ENCODE results near the gene FCRL6. TPM values are rescaled to one million over a fixed set of nuclear protein-coding genes. Genes with fewer than 3 reads are reported as not detected.
A peak's percentile ranks its signal among the peaks of the same experiment; 100 is the strongest.

The FCRL6 gene
- total RNA-seq, 1 experiment from 2014 or later = not detected

- TF ChIP-seq CTCF (IDR thresholded peaks at IDR 0.05; ENCODE audit: insufficient read depth in 1 of 2, low read depth in 1 of 2, low read length in 1 of 2, severe bottlenecking in 1 of 2, unreplicated experiment in 1 of 2) = no peak
- H3K27ac Mint-ChIP-seq (ENCODE audit: unreplicated experiment) = no peak overlapping the region
- H3K36me3 Mint-ChIP-seq (ENCODE audit: insufficient read depth, unreplicated experiment) = no peaks in the 10 kb centered on the region
- POLR2A ChIA-PET = no interaction called here
- Histone ChIP-seq H3K36me3 (ENCODE audit: control insufficient read depth, insufficient read depth, low read length) (no peaks in the 10 kb centered on the region), H3K4me1 (peaks cover 2% of the 10 kb centered on the region), H3K4me3 (ENCODE audit: low read depth, low read length) (no peak overlapping the region), H3K9me3 (no peaks in the 10 kb centered on the region), H3K27me3 (replicated peaks; ENCODE audit: control insufficient read depth, insufficient read depth, low read length) (no peaks in the 10 kb centered on the region)
- CTCF ChIA-PET = interaction anchor here (1.0 kb wide), 1 partner anchor 19 kb away, joined by 4 read pairs; no protein-coding TSS in a partner anchor
- no peaks in the 10 kb centered on the region for H3K9me3 Mint-ChIP-seq (ENCODE audit: unreplicated experiment)
- H3K4me1 Mint-ChIP-seq (ENCODE audit: low read depth, unreplicated experiment) = peaks cover 4% of the 10 kb centered on the region
- no peak for DNase-seq
- H3K4me3 Mint-ChIP-seq (ENCODE audit: unreplicated experiment) = no peak overlapping the region
- no TSS peak for BruUV-seq (replicated peaks)
- H3K27me3 Mint-ChIP-seq (ENCODE audit: insufficient read depth, unreplicated experiment) = no peaks in the 10 kb centered on the region
- intact Hi-C loops (cut with micrococcal nuclease; ENCODE audit: unreplicated experiment) = loop anchor here (5.0 kb wide), 2 partner anchors 356 to 616 kb away; no protein-coding TSS in a partner anchor
Measured at GRCh38 chr1:159778266-159778665, 23.9 kb upstream of the FCRL6 start.

- H3K27me3 ChIP-seq (replicated peaks; ENCODE audit: control insufficient read depth, insufficient read depth, low read length) = no peaks in the 10 kb centered on the region
- H3K36me3 ChIP-seq (ENCODE audit: control insufficient read depth, insufficient read depth, low read length) = no peaks in the 10 kb centered on the region
- Mint-ChIP-seq H3K9me3 (ENCODE audit: unreplicated experiment) (no peaks in the 10 kb centered on the region), H3K4me3 (ENCODE audit: unreplicated experiment) (no peak overlapping the region), H3K27ac (ENCODE audit: unreplicated experiment) (no peak overlapping the region), H3K4me1 (ENCODE audit: low read depth, unreplicated experiment) (peaks cover 13% of the 10 kb centered on the region), H3K27me3 (ENCODE audit: insufficient read depth, unreplicated experiment) (no peaks in the 10 kb centered on the region), H3K36me3 (ENCODE audit: insufficient read depth, unreplicated experiment) (peaks cover 4% of the 10 kb centered on the region)
- BruUV-seq (replicated peaks) = no TSS peak
- H3K9me3 ChIP-seq = no peaks in the 10 kb centered on the region
- CTCF ChIA-PET = no interaction called here
- H3K4me3 ChIP-seq (ENCODE audit: low read depth, low read length) = no peak overlapping the region
- intact Hi-C loops (cut with micrococcal nuclease; ENCODE audit: unreplicated experiment) = loop anchor here (5.0 kb wide), 2 partner anchors 357 to 617 kb away; no protein-coding TSS in a partner anchor
- POLR2A ChIA-PET = no interaction called here
- DNase-seq = no peak
- peaks cover 13% of the 10 kb centered on the region for H3K4me1 ChIP-seq
- TF ChIP-seq CTCF (IDR thresholded peaks at IDR 0.05; ENCODE audit: insufficient read depth in 1 of 2, low read depth in 1 of 2, low read length in 1 of 2, severe bottlenecking in 1 of 2, unreplicated experiment in 1 of 2) = no peak
Measured at GRCh38 chr1:159779403-159779851, 22.7 kb upstream of the FCRL6 start.

DNA sequence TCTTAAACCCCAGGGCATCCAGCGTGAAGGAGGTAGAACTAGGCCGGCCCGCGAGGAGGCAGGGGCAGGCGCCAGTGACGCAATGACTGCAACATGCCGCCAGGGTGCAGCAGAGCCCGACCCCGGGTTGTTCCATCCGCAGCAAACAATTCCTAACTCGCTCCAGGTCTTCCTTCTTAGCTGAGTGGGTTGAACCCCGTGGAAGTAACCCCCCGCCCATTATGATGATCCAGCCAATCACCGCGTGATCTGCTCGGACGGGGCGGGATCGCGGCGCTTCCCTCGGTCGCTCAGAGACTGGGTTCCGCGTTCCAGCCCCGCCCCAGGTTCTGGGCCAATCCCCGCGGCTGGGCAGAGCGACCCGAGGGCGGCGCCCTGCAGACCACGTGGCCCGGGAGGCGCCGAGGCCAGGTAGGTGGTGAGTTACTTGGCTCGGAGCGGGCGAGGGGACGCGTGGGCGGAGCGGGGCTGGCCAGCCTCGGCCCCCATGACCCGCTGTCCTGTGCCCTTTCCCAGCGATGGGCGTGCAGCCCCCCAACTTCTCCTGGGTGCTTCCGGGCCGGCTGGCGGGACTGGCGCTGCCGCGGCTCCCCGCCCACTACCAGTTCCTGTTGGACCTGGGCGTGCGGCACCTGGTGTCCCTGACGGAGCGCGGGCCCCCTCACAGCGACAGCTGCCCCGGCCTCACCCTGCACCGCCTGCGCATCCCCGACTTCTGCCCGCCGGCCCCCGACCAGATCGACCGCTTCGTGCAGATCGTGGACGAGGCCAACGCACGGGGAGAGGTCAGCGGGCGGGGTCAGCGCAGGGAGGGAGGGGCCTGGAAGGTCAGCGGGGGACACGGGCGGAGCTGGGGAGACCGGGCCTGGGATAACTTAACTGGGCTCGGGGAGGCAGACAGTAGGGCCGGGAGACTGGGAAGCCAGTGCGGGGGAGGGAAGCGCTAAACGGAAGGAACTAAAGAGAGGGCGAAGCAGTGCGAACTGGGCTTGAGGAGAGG lies 21.3 kb upstream of the FCRL6 start, which contains the start of gene DUSP23:
DUSP23 (plus strand) TSS at position 380 of the 1,000 bp plus-strand sequence; CDS start at position 519, 139 bp downstream.
- H3K9me3 Mint-ChIP-seq (ENCODE audit: unreplicated experiment) = no peaks in the 10 kb centered on the region
- peaks cover 15% of the 10 kb centered on the region for H3K4me1 ChIP-seq
- H3K4me3 ChIP-seq (ENCODE audit: low read depth, low read length) = peak within 1 kb of the TSS; percentile 63
- peaks cover 16% of the 10 kb centered on the region for H3K4me1 Mint-ChIP-seq (ENCODE audit: low read depth, unreplicated experiment)
- H3K27me3 Mint-ChIP-seq (ENCODE audit: insufficient read depth, unreplicated experiment) = no peaks in the 10 kb centered on the region
- H3K27ac Mint-ChIP-seq (ENCODE audit: unreplicated experiment) = peak within 1 kb of the TSS; percentile 89
- H3K9me3 ChIP-seq = no peaks in the 10 kb centered on the region
- CTCF ChIA-PET = interaction anchor here (0.6 to 2.3 kb wide), 19 partner anchors 9 to 583 kb away, joined by 3 to 33 read pairs (median 5); partner anchors contain the start of genes IGSF9 and TAGLN2
- BruUV-seq (replicated peaks) = no TSS peak
- no peaks in the 10 kb centered on the region for H3K27me3 ChIP-seq (replicated peaks; ENCODE audit: control insufficient read depth, insufficient read depth, low read length)
- POLR2A ChIA-PET = interaction anchor here (0.6 to 1.0 kb wide), 2 partner anchors 28 to 251 kb away, joined by 3 read pairs; partner anchors contain the start of gene PIGM
- TF ChIP-seq CTCF (IDR thresholded peaks at IDR 0.05; ENCODE audit: insufficient read depth in 1 of 2, low read depth in 1 of 2, low read length in 1 of 2, severe bottlenecking in 1 of 2, unreplicated experiment in 1 of 2) = peak; percentile 94 to 97
- no peaks in the 10 kb centered on the region for H3K36me3 ChIP-seq (ENCODE audit: control insufficient read depth, insufficient read depth, low read length)
- peak within 1 kb of the TSS; percentile 90 for H3K4me3 Mint-ChIP-seq (ENCODE audit: unreplicated experiment)
- H3K36me3 Mint-ChIP-seq (ENCODE audit: insufficient read depth, unreplicated experiment) = peaks cover 7% of the 10 kb centered on the region
- intact Hi-C loops (cut with micrococcal nuclease; ENCODE audit: unreplicated experiment) = loop anchor here (1.0 to 5.0 kb wide), 8 partner anchors 9 to 604 kb away; partner anchors contain the start of gene PIGM
- DNase-seq = peak; percentile 97 to 99

Measured in Caco-2 (cell line).